Right renal cortex interstitium (tissue), 3 donors: ENCODE results near the gene PLEKHM3. TPM values are rescaled to one million over a fixed set of nuclear protein-coding genes. Genes with fewer than 3 reads are reported as not detected.
"Not testable (repeated sequence)": the region's sequence is repeated elsewhere in the genome, so short reads cannot be mapped to it uniquely, and the experiment has no call there.

ENCODE experiments used
- DNase-seq, 3 donors: peaks; one replicate each; pipeline ENCODE4 v3.0.0-alpha.2; 2013; ENCODE audit warnings: low read depth in 3 of 3, low spot score in 2 of 3
- polyA plus RNA-seq, 3 donors: library from polyadenylated mRNA; unstranded; fragments of 120-200 nt; gene quantifications; one replicate each; pipeline ENCODE4 v1.2.1, GENCODE V29; 2013; ENCODE audit not compliant: insufficient read length in 3 of 3

Gene PLEKHM3
- polyA plus RNA-seq, 3 donors = 12.7 to 16.1 (median 13.4) TPM

DNA sequence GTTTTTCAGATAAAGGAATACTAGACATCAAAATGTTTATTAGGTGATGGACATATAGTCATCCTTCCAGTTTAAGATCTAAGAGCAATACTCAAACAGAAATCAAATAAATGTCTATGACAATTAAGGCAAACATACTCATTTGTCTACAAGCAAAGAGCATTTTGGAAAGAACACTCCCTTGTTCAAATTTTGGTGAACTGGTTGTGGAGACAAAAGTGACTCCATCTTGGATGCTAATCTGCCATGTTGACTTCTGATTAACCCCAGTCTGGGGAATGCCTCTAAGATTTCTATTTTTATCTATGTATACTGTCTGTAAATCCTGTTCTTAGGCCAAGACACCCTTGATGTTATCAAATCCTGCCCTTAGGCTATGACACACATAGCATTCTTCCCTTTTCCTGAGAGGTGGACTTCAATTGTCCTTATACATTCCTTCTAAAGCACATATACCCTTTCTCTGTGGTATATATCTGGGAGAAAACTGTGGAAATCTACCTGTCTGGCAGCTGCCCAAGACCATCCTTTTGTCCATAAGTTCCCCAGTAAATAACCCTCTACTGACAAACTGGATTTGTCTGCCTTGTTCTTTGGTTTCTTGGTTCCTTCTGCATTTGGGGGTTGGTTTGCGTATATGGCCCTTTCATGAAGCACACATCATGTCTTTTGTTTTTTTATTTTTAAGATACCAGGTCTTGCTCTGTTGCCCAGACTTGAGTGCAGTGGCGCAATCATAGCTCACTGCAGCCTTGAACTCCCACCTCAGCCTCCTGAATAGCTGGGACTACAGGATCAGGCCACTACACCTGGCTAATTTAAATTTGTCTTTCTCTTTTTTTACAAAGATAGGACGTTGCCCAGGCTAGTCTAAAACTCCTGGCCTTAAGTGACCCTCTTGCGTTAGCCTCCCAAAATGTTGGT, 12.5 kb upstream of the PLEKHM3 start:
- DNase-seq = no peak

DNA sequence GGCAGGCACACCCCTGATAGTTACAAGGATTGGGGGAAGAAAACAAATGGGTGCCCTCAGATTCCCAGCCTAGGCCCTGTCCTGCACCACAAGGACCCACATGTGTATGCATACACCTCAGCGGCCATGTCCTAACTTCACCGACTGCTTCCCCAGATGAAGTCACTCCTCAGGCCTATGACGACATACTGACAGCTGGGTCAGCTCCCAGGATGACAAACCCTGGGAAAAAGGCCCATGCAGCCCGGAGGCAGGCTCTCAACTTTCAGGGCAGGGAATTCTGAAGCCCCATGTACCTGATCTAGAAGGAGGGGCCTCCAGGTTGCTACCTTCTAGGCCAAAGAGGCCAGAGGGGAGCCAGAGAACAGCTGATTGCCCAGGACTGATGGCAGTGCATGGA, 11.0 kb upstream of the PLEKHM3 start:
- DNase-seq = no peak

DNA sequence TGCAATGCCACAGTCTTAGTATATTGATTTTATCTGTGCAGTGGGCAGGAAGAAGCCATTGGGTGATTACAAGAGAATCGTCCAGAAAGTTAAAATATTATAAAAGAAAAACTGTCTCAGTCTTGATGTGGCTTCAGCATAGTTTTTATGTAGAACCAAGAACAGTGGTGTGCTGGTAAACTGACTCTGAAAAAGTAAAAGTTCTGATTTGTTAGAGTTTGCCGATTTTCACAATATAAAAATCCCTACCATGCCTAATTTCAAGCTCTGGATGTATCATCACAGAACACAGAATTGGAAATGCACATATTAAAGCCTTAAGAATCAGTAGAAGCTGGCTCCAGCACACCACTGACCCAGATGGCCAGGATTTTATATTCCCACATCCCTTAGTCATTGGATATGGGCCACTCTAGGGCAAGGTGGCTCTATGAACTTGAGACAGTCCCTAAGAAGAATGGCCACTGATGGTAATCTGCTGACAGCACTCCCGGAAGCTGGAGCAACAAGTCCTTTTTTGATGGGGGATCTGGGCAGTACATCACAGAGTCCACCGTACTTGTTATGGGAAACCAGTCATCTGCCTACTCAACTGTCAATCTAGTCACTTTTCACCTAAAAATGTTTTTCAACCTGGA, 9.3 kb upstream of the PLEKHM3 start:
- no peak for DNase-seq

DNA sequence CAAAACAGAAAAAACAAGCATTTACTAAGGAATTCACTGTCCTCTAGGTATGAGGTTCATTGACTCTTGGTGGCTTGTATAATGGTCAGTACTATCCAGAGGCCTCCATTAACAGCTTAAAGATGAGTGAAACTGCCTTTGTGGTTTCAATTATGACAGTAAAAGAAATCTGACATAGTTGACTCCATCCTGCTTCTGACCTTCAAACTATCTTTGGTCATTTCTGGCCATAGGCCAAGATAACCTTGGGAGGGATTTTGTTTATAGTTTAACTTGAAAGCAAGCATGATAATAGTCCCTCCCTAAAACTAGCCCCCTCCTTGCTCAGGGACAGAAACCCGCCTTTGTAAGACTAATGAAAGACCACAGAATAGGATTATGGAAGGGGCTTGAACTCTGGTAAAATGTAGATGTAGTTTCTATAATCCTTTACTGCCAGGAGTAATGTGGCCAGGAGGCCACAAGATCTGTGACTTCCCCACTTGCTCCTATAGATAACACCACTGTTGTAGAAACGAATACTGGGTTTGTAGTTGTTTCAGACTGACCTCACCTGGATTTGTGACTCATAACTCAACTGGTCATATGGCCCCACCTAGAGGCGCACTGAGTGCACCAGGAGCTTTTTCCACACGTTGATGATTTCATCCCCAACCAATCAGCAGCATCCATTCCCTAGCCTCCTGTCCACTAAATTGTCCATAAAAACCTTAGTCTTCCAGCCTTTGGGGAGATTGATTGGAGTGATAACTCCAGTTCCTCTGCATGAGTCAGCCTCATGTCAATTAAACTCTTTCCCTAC, 8.6 kb upstream of the PLEKHM3 start:
- DNase-seq = no peak

DNA sequence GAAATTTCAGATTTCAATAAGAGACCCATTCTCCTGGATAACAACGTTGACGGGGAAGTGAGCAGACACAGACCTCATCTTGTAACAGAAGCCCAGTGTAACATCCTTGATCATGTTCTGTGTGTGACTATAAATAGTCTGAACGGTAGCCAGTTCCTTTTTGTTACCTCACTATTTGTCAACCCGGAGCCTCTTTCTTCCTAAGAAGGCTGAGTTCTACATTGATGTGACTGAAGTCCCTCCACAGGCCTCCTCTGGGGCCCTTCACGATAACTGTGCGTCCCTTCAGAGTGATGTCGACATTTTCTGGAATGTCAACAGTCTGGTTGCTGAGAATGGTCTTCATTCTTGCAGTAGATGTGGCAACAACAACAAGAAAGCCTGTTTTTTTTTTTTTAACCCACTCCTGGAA, 6.3 kb upstream of the PLEKHM3 start:
- DNase-seq = no peak

DNA sequence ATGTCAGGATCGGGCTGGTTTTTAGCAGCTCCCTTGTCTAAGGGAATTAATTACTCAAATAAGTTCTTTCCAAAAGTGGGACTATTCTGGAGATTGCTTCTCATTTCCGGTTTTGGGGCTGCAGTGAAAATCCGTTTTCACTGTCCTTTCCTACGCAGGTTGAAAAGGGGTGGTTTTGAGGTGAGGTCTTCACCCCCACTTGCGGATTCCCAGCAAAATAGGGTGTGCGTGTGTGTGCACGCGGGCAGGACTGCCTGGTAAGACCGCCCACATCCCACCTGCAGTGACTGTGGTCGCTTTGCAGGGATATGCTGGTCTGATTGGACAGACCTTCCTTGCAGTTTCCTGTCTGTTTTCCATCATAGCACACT, 472 bp upstream of the PLEKHM3 start:
- no peak for DNase-seq

DNA sequence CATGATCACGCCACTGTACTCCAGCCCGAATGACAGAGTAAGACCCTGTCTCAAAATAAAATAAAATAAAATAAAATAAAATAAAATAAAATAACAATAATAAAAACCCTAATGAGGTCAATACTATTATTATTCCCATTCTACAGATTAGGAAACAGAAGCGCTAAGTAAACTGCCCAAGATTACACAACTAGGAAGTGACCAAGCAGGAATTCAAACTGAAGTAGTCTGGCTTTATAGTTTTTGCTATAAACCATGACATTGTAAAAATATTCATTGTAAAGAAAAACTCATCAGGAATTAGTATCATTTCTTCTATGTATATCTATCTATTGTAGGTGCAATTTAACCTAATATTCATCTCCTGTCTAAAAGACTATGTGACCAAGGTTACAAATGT, 1.2 kb downstream of the PLEKHM3 start:
- DNase-seq = no peak

DNA sequence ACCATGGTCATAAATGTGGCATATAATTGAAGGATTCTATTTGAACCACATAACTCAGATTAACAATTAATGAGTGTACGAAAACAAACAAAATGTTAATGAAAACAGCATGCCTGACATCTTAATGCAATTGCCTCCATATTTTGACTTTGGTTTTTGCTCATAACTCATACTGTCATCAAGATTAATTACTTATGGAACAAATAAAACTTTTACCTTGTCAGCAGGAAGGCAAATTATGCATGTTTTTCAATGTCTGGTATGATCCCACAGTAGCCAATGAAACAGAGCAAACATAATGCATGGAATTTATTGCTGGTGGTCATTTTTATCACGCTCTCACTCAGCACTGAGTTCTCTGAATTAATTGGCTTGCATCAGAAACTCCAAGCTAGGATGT, 5.1 kb downstream of the PLEKHM3 start:
- DNase-seq = no peak

DNA sequence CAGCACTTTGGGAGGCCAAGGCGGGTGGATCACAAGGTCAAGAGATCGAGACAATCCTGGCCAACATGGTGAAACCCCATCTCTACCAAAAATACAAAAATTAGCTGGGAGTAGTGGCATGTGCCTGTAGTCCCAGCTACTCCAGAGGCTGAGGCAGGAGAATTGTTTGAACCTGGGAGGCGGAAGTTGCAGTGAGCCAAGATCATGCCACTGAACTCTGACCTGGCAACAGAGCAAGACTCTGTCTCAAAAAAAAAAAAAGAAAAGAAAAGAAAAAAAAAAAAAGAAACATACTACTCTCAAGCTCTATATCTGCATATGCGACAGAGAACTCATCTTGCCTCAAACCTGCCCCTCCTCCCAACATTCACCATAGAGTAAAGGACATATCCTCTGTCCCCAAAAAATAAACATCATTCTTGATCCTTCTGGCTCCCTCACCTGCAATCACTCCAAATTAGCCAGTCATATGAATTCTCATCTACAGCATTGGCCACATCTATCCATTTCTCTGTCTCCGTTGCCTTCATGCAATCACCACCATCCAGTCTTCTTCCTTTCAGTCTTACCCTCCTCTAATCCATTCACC, 7.1 kb downstream of the PLEKHM3 start:
- not testable (repeated sequence) for DNase-seq

DNA sequence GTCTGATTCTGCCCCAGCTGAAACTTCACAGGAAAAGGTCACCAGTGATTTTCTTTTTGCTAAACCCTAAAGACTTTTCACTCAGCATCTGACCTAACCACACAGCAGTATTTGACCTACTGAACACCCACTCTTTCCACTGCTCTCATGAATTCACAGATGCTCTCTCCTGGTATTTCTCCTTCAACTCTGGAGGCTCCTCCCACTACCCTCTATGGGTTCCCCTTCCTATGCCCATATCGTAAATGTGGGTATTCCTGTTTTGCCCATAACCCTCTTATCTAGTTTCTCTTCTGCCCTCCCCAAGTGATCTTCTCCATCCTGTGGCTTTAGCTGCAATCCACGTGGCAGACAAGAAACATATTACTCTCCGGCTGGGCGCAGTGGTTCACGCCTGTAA, 7.6 kb downstream of the PLEKHM3 start:
- no peak for DNase-seq

DNA sequence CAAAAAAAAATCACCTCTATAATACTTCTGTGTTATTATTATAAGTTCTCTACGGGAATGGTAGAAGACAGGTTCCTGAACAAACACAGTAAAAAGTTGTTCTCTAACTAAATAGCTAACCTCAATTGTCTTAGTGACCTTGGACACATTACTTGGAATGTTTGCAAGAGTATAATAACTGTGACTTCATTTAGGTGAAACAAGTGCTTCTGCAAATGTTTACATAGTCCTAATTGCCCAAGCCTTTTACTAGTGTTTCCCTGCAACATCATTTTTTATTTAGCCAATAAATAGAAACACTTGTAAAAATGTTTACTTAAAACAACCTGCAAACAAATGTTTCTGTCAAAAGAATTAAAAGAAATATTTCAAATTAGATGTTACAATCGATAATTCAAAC, 9.9 kb downstream of the PLEKHM3 start:
- DNase-seq = no peak

DNA sequence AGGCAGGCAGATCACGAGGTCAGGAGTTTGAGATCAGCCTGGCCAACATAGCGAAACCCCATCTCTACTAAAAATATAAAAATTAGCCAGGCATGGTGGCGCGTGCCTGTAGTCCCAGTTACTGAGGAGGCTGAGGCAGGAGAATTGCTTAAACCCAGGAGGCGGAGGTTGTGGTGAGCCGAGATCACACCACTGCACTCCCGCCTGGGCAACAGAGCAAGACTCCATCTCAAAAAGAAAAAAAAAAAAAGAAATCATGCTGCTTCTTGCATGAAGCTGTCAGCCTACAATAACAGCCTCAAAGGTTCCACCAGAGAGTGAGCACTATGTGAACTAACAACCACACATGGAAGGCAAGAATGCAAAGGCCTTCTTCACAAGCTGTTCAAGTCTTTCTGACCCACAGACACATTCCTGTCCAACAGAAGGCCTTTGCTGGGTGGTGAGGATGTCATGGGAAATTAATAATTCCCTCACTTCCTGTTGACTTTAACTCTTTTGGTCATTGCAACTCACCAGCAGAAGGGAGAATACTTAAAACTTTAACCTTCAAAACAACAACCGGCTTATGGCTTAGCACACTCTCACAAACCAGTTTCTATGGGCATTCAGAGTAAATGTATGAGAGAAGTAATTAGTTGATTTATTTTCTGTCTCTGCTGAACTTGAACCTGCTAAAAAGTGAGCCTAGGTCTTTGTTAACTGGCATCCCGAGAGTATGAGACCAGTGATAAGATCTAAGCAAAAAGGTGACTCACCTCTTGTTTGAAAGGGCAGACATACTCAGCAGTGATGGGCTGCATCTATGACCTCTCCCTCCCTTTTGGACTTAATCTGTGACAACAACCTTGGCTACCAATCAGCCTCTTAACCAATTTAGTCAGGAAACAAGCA, 11.8 kb downstream of the PLEKHM3 start:
- DNase-seq = no peak

DNA sequence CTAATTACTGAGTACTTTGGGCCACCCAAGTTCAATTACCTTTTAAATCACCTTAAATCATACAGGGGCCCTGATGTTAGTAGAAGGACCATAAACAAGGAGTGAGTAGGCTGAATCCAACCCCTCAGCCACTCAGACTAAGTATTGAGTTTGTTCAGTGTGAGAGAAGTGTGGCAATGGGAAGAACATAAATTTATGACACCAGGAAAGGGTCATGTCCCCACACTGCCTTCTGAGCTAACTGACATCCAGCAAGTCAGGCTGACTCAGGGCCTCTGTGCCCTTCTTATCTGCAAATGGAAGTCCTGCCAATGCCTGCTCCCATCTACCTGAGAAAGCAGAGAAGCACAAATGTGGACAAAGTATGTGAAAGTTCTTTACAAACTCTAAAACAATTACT, 12.9 kb downstream of the PLEKHM3 start:
- DNase-seq = no peak

DNA sequence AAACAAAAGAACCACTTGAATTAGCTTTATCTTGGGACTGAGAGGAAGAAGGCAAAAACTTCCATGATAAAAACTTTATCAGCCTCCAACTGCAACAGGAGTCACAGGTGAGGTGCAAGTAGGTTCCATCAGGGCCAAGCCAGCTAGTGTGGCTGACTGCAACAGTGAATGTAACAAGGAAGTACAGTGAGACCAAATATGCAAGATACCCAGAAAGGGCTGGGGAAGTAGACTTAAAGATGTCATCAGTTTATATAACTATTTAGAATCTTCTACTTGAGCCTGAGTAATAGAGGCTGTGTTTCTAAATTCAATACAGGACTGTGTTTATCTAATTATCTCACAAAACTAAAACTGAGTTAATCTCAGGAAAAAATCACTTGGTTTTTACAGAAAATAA, 14.8 kb downstream of the PLEKHM3 start:
- no peak for DNase-seq

DNA sequence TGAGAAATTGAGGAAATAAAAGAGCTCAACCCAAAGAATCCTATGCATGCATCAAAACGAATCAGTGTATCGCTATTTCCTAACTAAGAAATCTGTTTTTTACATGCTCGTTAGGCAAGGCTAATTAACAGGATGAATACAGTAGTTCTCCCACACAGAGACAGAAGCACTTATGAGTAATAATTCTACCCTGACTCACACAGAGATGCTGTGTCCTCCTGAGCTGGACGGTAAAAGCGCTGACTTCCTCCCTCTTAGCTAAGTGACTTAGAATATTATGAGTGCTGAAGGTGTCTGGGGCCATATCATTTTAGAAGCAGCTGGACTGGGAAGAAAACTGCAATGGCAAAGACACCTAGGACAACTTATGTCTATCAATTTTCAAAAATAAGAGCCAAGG, 18.5 kb downstream of the PLEKHM3 start:
- DNase-seq = no peak

DNA sequence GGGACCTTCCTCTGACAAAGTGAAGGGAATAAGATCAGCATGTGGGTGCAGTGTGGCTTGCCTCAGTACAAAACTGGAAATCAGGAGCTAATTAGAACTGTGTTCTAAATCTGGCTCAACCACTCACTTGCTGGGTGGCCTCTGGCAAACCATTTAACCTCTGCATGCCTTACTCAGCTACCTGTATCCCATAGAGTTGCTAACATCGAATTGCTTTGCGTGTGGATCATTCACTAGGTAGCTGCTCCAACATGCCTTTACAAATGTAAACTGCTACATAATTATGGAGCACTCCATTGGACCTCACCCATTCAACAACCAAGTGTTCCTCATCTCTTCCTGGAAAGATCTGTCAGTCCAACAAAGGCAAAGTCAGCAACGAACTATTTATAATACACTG, 19.0 kb downstream of the PLEKHM3 start:
- DNase-seq = no peak

DNA sequence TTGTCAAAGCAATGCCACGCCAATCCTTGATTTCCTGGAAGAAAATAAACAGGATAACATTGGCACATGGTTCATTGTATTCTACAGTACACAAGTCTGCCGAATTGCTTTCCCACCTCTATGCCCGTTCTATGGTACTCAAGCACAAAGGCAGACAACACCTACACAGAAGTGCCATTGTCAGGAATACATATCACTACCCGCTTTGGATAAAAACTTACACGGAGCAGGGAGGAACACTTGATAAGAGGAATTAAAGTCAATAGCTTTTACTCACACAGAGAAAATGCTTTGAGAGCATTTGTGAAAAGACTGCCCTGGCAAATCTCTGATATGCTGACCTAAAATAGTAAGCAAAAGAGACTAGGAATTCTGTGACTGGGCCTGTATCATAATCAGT, 23.4 kb downstream of the PLEKHM3 start:
- no peak for DNase-seq

DNA sequence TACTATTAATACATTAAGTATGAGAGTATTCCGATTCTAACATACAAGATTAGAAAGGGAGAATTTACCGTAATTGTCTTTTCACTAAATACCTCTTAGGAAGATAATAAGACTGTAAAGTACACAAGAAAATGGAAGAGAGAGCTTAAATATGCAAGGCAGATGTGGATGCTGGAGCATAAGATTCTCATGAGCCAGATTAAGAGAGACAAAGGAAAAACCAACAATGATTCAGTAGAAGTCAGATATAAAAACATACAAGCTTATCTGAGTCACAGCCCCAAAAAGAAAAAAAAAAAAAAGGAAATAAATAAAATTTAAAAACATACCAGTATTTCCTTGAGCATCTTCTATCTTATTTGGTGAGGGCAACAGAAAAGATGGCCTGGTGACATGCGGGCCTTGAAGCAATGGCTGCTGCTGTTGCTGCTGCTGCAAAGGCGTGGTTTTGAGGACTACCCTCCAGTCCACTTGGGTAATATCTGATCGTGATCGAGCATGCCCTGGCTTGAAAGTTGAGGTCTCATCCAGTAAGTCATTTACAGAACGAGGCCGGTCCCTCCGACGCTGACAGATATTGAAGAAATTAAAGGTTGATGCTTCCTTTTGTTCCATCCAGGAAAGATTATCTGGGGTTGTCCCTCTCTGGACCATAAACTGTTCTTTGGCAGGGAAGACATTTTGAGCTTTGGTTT, 24.5 kb downstream of the PLEKHM3 start:
- DNase-seq = no peak

DNA sequence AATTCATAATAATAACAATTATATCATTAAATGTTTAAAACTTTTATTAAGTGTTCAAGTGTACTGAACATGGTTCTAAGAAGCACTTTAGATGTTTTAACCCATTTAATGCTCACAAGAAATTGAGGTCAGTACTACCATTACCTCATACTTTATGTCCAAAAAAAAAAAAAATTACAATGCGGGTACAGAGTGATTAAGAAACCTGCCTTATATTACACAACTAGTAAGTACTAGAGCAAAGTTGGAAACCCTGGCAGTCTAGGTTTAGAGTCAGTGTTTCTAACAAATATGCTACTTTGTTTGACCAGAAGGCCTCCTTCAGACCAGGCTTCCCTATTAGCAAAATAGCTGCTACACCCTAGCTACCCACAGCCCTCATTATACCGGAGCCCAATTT, 28.5 kb downstream of the PLEKHM3 start:
- DNase-seq = no peak

DNA sequence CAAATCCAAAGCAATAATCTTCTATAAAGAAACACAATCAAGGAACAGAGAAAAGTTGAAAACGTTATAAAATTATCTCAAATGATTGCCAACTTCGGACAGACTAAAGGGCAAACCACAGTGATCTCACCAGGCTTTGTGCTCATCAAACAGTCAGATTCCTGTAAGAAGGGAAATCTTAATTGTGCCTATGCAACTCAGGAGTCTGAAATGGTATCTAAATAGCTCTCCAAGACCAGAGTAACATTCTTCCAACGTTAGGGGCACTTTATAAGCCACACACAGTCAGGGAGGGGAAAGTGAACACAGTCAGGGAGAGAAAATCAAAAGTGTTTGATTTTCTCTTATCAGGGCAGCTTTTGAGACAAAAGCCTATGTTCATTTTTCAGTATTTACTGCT, 29.4 kb downstream of the PLEKHM3 start:
- DNase-seq = no peak
